ENCODE data around the gene UBE2K. TPM values are rescaled to one million over a fixed set of nuclear protein-coding genes. Genes with fewer than 3 reads are reported as not detected.

UBE2K gene, protein sequence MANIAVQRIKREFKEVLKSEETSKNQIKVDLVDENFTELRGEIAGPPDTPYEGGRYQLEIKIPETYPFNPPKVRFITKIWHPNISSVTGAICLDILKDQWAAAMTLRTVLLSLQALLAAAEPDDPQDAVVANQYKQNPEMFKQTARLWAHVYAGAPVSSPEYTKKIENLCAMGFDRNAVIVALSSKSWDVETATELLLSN
- total RNA-seq = 11.9 and 44.5 TPM in 2 replicates

DNA sequence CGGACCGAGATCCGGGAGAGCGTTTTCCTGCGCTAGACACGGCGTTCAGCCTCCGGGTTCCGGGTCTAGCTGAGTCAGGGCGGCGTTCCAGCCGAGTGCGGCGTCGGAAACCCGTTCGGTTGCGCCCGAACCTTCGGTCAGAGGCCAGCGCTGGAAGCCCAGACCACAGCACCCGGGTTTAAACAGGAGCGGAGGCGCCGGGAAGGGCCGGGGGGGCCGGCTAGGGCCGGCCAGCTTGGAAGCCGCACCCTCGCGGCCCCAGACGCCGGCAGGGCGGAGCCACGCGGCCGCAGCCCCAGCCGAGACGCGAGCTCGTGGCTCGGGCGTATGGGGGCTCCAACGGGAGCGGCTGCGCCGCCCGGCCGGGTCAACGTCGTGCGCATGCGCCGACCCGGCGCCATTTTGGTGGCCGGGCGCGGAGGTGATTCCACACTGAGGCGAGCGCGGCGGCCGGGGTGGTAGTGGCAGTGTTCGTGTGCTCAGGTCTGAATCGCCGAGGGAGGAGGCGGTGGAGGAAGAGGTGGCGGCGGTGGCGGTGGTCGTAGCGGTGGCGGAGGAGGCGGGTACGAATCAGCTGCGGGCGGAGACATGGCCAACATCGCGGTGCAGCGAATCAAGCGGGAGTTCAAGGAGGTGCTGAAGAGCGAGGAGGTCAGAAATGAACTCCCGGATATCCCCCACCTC lies at the start of gene UBE2K:
UBE2K (plus strand) TSS at position 397 of the 684 bp plus-strand sequence; CDS start at position 589, 192 bp downstream.

Other genes starting within 250 kb of the UBE2K start
- gene RPL9, start 239.2 kb upstream of the UBE2K start, total RNA-seq = 3,460 and 5,118 TPM in 2 replicates
- gene LIAS, start 239.1 kb upstream of the UBE2K start, total RNA-seq = 7.1 and 8.9 TPM in 2 replicates
- 69.8 and 85.0 TPM in 2 replicates for gene UGDH, start 170.7 kb upstream of the UBE2K start, total RNA-seq
- gene SMIM14, start 59.3 kb upstream of the UBE2K start, total RNA-seq = 17.2 and 39.1 TPM in 2 replicates